Activated CD4-positive, CD25-positive, alpha-beta regulatory T cell treated with anti-CD3 and anti-CD28 coated beads, Interleukin-2, amount 50 U/mL, for 16 hours (primary cell): ENCODE data around the gene CAMK1D.
"Not testable (repeated sequence)": the region's sequence is repeated elsewhere in the genome, so short reads cannot be mapped to it uniquely, and the experiment has no call there.

Experiments
- DNase-seq: peaks from one replicate; pipeline ENCODE4 v3.0.0-alpha.2; 2020; ENCODE audit warnings: low read depth, low spot score

Gene CAMK1D

DNA sequence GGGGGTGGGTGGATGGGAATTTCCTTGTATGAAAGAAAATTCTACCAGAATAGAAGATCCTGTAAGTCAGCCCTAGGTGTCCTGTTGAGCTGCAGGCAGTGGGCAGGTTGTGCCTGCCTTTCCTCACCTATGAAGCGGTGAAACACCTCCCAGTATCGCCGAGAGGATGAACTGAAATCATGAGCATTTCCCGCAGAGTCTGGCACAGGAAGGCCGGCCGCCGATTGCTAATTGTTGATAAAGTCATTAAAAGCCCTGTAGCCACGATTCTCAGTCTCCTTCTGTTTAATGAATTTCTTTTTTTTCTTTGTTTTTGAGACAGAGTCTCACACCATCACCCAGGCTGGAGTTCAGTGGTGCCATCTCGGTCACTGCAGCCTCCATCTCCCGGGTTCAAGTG, 142.1 kb downstream of the CAMK1D start:
- no peak for DNase-seq

DNA sequence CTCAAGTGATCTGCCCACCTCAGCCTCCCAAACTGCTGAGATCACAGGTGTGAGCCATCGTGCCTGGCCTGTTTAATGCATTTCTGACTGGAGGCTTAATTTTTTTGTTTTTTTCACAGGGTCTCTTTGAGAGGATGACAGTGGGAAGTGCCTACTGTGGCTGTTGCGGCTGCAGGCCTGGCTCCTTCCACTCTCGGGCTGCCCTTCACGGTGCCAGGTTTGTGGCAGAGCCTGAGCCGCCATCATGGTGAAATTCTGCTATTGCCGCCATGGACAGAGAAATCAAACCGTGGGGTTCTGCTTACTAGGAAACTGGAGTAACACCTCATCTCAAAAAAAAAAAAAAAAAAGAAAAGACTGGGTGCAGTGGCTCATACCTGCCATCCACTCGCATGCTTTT, 142.7 kb downstream of the CAMK1D start:
- no peak for DNase-seq

DNA sequence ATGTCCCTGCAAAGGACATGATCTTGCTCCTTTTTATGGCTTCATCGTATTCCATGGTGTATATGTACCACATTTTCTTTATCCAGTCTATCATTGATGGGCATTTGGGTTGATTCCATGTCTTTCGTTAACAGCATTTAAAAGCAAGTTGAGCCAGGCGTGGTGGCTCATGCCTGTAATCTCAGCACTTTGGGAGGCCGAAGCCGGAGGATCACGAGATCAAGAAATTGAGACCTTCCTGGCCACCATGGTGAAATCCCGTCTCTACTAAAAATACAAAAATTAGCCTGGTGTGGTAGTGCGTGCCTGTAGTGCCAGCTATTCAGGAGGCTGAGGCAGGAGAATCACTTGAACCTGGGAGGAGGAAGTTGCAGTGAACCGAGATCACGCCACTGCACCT, 147.7 kb downstream of the CAMK1D start:
- DNase-seq: not testable (repeated sequence)

DNA sequence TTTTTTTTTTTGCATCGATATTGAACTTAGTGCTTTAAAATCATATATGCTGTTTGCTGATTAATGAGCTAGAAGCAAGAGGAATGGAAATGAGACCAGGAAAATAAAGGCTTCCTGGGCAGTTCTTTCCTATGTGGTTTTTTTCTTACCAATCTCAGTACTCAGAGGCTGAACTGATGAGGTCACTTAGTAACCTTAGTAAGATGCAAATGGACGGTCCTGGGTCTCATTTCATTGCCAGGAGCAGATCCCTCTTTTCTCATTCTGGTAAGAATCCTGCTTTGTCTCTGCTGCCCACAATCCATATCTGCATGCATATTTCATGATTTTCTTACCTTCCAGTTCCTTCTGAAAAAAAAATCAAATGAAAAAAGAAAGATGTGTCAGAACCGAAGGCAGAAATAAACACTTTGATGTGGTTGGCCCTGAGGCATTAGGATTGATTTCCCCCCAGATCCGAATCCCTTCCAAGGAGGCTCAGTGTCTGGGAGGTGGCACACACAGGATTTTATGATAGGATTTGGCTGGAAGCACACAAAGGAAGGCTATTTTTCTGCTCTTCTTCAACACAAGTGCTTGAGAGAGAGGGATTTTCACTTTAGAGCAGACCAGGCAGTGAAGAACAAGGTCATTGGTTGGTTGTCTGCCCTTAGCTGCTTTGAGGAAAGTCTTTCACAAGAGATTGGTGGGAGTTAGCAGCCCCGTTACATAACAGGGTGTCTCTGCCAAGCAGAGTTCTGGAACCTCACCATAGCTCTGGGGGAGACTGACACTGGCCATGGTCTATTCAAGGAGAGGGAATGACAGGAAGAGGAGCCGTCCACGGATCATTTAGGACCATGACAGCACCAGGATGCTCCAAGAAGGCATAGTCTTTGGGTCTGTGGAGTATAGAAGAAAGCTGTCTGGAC, 150.0 kb downstream of the CAMK1D start:
- no peak for DNase-seq

DNA sequence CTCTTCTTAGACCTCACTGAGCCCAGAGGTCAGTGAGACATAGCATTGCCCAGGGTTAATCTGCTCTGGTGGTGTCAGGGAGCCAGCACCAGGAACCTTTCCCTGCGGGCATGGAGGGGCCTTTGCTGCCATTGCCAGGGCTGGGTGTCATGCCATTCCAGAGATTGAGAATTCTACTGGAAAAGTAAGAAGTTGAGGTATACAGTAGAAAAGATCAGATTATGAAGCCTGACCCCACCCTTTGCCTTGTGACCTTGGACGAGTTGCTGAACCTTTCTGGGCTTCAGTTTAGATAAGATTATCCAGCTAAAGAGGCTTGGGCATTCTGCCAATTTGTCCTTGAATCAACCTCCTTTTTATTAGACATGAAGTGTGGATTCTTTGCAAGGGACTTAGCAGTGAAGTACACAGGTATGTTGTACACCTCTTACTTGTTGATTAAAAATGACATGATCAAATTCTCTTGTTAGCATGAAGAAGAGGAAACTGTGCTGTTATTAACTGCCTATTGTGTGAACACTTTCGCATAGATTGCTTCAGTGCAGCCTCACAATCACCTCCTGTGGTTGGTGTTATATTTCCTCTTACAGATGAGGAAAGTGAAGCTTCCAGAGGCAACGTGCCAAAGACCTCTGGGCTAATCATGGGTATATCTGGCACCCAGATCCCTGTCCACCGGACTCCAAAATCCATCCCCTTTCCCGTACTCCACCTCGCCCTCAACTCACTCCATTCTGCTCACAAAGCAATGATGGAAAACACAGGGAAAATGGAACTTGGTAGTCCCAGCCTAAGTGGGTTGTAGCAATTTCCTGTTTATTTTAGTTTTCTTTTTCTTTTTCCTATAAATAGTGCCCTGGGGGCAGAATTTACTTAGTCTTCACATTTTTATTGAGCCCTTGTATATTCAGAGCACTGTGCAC, 151.3 kb downstream of the CAMK1D start:
- no peak for DNase-seq

DNA sequence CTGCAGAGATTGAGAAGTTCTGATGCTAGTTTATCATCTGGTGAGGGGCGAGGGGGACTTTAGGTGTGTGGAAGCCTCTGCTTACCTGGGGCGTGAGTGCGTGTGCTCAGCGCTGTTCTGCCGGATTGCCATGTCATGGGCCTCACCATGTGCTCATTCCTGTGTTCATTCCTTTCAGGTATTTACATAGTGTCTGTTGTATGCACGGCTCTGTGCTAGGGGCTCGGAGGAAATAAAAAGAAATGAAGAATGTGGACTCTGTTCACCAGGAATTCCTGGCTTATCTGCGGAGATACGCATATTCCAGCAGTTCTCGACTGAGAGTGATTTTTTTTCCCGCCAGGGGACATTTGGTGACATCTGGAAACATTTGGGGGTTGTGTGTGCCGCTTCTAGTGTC, 152.0 kb downstream of the CAMK1D start:
- no peak for DNase-seq

DNA sequence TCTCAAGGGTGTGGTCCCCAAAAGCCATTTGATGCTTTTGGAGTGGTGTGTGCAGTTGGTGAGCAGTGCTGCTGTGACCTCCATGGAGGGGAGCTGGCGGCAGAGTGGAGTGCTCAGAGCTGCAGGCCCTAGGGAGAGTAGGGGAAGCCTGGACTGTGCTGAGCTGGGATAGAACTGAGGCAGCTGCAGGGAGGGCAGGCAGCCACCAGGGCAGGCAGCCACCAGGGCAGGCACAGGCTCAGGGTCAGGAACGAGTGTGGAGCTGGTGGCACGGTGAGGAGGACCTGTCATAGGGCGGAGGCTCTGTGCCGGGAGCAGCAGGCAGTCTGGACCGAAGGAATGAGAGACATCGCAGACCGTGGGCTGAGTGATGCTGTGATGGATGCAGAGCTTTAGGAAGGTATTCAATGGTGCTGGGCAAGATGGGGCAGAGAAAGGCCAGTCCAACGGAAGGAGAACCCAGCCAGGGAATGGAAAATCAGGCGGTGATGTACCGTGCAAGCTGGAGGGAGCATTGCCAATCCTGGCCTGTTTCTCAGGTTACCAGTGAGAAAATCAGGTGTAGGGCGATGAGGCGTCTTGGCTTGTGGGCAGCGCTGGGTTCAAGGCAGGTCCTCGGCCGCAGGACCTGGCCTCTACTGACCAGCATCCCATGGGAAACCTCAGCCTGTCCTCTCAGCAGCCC, 152.6 kb downstream of the CAMK1D start:
- no peak for DNase-seq

DNA sequence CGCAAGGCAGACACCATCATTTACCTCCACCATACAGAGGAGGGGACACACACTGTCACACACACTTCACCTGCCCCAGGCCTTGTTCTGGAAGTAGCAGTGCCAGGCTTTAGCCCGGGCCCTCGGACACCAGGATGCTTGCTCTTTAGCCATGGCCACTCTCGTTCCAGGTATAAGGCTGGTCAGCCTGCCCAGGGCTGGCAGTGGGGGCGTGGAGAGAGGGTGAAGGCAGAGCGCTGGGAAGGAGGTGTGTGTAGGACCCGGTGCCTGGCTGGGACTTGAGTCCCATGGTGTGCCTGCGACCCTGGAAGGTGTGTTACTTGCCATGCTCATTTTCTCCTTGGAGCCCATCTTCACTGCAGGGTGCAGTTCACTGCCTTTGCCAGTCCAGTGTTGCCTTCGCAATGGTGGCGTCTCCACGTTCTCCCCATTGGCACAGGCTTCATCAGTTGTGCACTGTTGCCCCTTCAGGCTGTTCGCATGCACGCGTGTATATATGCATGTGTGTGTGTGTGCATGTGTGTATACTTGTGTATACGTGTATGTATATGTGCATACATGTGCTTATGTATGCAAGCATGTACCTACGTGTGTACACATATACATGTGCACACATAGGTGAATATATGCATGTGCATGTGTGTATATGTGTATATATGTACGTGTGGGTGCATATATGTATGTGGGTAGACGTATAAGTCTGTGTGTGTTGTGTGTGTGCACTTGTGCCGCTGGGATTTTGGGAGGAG, 153.4 kb downstream of the CAMK1D start:
- no peak for DNase-seq

DNA sequence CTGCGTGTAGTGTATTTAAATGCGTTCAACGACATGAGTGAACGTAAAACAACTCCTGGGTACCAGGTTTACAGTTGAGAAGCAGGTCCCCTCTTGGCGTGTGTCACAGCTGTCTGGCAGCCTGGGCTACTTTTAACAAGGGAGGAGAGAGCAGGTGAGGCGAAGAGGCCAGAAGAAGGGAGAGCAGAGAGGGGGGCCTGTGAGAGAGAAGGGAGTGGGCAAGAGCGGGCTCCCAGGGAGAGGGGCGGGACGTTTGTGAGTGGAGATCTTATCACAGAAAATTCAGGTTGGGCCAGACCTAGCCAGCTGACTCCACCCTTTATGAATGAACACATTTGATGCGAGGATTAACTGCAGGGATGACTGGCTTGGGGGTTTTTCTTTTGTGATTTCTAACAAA, 154.0 kb downstream of the CAMK1D start:
- DNase-seq: no peak

DNA sequence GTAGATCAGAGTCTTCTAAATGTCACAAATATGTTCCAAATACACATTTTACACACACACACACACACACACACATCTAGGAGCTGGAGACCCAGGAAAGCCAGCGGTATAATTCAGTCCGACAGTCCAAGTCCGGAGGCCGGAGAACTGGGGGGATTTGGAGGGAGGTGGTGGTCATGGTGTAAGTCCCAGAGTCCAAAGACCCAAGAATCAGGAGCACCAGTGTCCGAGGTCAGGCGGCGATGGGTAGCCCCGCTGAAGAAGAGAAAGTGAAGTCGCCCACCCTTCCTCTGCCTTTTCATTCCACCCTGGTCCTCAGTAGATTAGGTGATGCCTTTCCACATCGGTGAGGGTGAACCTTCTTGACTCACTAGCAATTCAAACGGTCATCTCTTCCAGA, 154.8 kb downstream of the CAMK1D start:
- no peak for DNase-seq

DNA sequence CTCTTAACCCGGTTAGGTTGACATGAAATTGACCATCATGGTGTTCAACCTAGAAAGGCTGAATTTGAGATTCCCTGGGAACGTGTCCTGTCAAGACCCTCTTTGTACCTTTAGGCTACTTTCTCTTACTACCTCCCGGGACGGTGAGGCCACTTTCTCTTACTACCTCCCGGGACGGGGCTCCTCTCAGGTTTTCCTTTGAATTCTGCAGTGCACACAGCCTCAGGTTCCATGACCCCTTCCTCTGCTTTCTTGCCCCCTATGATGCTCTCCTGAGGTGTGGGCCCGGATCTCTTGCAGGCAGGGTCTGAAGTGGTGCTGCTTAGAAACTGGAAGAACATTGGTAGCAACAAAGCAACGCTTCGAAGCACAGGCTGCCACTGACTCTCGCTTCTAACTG, 155.3 kb downstream of the CAMK1D start:
- DNase-seq: no peak

DNA sequence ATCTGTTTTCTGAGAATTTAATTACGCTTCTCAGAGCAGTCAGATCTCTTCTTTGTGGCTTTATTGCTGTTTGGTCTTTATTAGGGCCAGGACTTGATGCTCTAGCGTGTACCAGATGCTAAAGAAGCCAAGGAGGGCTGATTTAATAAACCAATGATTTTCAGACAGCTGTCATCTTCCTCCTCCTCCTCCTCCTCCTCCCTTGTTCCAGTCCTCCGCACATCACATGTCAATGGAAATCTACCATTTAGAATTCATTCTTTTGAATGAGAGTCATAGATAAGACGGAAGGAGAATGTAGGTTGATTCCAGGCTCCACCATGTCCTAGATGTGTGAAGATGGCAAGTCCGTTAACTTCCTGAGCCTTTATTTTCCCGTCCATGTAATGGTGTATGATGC, 156.3 kb downstream of the CAMK1D start:
- DNase-seq: no peak

DNA sequence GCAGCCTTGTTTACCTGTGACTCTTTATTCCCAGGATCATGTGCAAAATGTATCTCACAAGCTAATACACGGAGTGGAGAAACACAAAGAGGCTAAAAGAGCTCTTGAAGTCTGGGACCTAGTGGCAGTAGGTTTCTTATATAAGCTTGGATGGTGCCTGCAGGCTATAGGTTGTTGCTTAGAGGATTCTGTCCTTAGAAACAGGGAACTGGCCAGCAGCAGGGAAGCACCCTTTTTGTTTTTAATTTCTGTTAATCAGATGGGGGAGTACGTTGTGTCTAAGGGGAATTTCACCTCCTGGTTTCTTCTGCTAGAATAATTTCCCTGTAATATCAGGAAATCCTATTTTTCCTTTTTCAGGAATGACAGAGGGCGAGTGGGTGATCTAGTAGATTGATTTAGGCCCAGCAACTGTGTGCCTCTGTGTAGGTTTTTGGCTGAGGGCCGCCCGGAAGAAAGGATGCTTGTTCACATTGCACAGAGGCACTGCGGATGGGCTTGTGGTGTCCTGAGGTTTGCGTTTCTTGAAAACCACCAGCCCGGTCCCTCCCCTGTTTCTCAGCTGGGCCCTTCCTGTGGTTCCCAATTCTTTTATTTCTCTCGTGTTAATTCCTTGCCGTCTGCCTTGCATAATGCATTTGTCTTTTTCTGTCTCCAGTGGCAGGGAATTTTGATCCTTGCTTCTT, 158.0 kb downstream of the CAMK1D start:
- DNase-seq: no peak

DNA sequence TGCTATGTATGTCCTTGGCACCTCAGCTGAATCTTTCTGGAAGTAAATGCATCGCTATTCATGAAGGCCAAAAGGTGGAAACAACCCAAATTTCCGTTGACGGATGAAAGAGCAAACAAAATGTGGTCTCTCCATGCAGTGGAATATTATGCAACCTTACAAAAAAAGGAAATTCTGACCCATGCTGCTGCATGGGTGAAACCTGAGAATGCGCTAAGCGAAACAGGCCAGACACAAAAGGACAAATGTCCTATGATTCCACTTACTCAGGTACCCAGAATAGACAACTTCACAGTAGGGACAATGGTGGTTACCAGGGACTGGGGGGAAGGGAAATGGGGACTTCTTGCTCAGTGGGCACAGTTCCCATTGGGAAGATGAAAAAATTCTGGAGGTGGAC, 158.8 kb downstream of the CAMK1D start:
- DNase-seq: no peak

DNA sequence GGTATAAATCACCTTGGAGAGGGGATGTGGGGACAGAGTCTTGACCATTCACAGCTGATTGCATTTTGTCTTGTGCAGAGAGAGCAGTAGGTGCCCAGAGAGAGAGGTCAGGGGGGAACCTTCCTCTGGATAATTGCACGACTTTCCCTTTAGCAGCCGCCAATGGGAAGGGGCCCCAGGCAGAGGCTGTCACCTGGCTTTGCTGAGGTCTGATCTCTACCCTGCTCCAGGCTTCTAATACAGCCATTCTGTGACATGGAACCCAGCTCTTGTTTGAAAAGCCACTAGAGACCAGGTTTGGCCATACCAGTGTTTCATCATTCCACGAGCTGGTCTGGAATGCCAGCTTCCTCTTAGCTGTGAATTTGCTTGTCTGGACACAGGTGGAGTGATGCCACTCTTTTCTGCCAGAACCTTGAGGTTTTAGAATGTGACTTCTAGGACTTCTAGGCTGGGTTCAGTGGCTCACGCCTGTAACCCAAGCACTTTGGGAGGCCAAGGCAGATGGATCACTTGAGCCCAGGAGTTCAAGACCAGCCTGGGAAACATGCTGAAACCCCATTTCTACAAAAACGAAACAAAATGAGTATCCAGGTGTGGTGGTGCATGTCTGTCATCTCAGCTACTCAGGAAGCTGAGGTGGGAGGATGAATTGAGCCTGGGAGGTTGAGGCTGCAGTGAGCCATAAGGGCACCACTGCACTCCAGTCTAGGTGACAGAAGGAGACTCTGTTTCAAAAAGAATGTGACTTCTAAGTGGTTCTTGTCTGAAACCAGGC, 159.9 kb downstream of the CAMK1D start:
- no peak for DNase-seq

DNA sequence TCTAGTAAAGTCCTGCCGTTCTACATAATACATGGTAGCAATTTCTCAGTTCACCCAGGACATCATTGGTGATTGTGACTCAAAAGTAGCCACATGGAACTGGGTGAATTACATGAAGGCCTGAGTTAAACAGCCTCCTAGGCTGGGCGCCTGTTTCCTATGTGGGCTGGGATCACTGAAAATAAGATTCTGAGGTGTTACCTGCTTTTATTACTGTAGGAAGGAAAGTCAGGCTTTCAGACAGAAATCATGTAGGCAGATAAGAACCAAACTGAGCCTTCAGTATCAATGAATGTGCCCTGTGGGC, 160.4 kb downstream of the CAMK1D start:
- DNase-seq: no peak

DNA sequence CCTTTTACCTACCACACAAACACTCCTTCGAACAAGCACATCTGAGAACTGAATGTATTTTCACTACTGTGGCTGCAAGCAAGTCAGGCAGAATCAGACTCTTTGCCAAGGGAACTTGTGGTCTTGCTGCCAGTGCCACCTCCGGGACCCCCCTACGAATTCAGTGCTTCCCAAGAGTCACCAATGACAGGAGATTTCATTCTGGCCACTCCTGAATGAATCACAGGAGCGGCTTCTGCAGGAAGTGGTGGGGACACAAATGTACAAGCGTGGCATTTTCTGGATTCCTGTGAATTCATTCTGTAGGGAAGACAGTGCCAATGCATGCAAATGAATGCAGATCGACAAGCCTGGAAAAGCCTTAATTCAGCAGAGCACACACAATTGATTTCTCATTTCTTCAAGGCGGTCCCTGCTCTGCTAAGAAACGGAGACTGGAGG, 161.2 kb downstream of the CAMK1D start:
- DNase-seq: no peak

DNA sequence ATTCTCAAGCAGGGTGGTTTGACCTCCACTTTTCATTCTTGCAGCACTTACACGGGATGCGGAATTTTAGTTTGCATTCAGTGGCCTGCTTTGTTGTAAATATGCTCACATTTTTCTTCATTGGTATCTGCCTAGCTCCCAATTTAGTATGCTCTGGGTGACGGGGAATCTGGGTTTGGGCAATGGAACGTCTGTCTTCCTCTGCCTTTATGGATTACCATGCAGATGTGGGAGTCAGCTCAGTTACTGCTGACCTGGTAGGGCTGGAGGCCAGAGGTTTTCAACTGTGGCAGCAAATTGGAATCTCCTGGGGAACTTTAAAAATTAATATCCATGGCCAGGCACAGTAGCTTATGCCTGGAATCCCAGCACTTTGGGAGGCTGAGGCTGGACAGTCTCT, 161.6 kb downstream of the CAMK1D start:
- no peak for DNase-seq

DNA sequence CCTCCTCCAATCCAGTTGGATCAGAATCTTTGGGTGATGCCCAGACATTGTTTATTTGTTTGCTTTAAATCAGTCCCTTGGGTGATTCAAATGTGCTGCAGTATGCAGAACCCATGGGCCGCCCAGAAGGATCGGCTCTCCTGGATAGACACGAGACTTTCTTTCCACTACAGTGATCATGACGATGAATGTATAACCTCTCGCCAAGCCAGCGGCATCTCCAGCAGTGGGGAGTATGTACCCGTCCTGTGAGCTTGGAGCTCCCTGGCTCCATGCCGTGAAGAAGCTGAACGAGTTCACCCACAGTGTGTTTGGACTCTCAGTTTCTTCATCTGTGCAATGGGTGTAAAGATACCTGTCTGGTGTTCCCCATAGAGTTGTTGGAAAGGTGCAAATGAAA, 162.3 kb downstream of the CAMK1D start:
- no peak for DNase-seq

DNA sequence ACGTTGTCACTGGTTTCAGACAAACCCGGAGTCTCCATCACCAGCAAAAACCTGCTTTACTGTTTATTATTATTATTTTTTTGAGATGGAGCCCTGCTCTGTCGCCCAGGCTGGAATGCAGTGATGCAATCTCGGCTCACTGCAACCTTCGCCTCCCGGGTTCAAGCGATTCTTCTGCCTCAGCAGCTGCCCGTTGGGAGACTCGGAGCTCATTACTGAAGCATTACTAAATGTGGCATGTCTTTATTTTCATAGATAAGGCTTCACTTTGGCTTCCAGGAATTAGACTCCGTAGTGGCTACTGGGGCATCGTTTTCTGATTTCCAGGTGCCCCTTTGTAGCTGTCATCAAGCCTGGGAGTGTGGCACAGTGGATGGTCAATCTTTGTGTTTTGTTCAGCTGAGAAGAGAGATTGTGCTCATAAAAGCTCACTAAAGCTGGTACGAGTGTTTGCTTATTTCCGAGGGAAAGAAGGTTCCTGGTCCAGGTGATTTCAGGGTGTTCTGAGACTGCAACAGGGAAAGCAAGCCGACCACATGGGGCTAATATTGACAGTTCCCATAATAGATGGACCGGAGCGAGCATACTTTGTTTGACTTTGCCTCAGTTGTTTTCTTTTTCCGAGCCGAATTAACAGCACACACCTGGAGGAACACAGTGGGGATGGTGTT, 163.1 kb downstream of the CAMK1D start:
- DNase-seq: no peak
